CD4-positive, alpha-beta T cell treated with Interleukin-15 for 4 hours (primary cell): Measurements from ENCODE around the gene OSBPL8.

Source experiments
- DNase-seq: peaks from one replicate; pipeline ENCODE4 v3.0.0-alpha.2; 2020; ENCODE audit warnings: low spot score

Gene OSBPL8

GRCh38 chr12:76307083-76307482 lies 252.5 kb downstream of the OSBPL8 start:
- DNase-seq, result no peak

GRCh38 chr12:76303989-76304460 lies 255.5 kb downstream of the OSBPL8 start:
- DNase-seq, result no peak

GRCh38 chr12:76303365-76303764 lies 256.2 kb downstream of the OSBPL8 start:
- no peak for DNase-seq
